Stimulated activated CD8-positive, alpha-beta memory T cell treated with anti-CD3 and anti-CD28 coated beads, Interleukin-7, amount 100 ng/mL, for 4 hours (primary cell): ENCODE data around the gene LGALS3BP.

Experiments used
- DNase-seq, 2 donors: peaks; one replicate each; pipeline ENCODE4 v3.0.0-alpha.2; 2020; ENCODE audit warnings: low read depth in 2 of 2

Gene LGALS3BP

DNA sequence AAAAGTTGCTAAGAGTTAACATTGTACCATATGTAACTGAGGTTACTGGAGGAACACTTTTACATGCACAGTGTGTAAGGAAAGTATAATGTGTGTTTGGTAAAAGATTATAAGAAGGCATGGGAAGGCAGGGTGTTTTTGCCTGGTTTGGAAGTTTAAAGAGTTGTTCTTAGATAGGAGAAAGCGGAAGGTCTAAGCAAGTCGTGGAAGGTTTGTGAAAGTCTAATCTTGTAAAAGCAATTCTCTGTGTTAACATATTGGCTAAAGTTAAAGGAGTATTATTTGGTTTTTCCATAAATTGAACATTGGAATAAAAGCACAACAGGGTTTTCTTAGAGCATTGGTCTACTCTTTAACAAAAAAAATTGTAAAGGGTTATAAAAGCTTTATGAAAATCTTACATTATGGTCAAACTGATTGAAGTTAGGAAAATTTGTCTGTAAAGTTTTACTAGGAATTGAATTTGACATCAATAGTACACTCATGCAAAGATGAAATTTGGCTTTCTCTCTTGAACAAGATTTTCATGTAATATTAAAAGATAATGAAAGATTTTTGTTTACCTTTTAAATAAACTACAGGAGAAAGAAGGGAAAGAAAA, 34.5 kb upstream of the LGALS3BP start:
- no peak for DNase-seq

GRCh38 chr17:79012563-79013134, 32.9 kb upstream of the LGALS3BP start:
- no peak for DNase-seq

DNA sequence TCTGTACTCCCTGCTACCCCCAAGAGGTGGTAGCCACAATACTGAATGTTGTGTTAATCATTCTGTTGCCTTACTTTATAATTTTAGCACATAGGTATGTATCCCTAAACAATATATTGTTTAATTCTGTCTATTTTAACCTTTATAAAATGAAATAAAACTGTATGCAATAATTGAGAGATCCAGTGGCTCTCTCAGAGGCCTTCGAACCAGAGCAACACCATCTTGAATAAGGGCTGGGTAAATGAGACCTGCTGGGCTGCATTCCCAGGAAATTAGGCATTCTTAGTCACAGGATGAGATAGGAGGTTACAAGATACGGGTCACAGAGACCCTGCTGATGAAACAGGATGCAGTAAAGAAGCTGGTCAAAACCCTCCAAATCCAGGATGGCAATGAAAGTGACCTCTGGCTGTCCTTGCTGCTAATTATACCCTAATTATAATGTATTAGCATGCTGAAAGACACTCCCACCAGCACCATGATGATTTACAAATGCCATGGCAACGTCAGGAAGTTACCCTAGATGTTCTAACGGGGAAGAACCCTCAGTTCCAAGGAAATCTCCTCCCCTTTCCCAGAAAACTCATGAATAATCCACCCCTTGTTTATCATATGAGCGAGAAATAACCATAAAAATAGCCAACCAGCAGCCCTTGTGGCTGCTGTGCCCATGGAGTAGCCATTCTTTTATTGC, 31.9 kb upstream of the LGALS3BP start:
- DNase-seq, result no peak

DNA sequence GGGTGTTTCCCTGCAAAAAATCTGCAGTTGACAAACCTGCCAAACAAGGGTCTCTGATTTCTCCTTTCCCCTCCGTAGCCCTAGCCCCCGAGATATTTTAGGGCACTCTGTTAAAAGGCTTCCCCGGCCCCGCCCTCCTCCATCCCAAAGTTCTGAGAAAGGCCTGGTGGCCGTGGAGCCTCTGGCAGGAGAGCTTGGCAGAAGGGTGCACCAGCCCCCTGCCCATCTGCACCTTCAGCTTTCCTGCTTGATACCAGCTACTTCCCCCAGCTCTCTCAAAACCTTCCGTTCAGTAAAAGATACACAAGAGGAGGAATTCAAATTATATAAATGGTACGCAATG, 30.6 kb upstream of the LGALS3BP start:
- DNase-seq, result no peak

GRCh38 chr17:79009397-79010303, 29.9 kb upstream of the LGALS3BP start, which contains the start of gene CANT1:
Gene CANT1, minus strand, starts transcription at chr17:79009764. Its CDS starts 12,142 bp downstream, at chr17:78997622.
- peak; percentile 55 to 81 for DNase-seq

DNA sequence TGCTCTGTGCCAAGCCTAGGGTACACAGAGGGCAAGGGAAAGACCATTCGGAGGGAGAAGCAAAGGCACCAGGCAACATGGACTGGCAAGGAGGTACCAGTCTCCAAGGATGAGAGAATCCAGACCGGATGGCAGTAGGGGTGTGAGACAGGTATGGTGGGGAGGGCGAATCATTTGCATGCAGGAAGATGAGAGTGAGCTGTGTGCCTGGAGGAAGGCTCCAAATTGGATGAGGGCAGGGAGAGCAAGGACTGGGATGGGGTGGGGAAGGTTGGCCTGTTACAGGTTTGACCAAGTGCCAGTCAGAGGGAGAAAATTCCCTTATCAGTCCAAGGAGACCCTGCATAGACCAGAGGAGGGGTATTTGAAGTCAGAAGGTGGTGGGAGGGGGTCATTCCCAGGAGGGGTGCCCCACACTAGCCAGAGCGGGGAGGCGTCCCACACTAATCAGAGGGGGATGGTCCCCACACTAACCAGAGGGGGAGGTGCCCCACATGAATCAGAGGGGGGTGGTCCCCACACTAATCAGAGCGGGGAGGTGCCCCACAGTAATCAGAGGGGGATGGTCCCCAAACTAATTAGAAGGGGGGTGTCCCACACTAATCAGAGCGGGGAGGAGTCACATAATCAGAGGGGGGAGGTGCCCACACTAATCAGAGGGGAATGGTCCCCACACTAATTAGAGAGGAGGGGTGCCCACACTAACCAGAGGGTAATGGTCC, 29.1 kb upstream of the LGALS3BP start:
- no peak for DNase-seq

DNA sequence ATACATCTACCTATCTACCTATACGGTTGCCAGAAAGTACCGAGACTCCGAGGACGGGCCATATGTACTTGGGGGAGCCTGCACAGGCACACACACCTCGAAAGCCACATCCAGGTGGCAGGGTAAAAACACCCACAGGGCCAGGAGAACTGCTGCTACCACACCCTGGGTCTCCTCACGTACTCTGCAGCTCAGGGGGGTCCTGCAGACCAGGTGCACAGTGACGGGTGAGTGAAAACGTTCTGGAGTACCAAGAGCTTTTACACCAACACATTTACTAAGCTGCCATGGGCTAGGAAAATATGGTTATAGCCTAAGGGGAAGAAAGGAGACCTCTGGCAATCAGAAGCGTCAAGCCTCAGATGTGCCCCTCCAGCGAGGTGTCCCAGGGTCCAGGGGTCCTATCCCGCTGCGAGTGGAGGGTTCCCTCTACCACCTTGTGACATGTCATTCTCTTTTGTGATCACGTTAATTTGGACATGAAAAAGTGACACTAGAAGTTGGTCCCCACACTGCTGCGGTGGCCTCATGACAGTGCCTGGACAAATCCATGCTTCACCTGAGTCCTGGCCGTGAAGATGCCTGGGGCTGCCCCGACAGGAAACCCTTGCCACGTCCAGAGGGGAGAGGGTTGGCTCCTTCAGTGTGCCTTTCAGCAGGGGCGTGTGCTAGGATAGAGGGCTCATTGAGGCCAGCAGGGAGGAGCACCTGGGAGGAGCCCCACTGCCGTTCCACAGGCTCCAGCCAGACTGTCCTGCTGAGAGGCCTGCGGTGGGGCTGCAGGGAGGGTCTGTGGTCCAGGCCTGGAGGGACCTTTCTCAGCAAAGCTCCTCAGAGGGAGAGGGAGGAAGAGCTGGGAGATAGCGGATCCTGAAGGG, 28.0 kb upstream of the LGALS3BP start:
- no peak for DNase-seq

- DNase-seq, result no peak
Observed at GRCh38 chr17:79006794-79007503, 27.2 kb upstream of the LGALS3BP start.

GRCh38 chr17:79006046-79006445, 26.3 kb upstream of the LGALS3BP start:
- DNase-seq, result no peak

- no peak for DNase-seq
Observed at GRCh38 chr17:79005063-79005861, 25.5 kb upstream of the LGALS3BP start.

DNA sequence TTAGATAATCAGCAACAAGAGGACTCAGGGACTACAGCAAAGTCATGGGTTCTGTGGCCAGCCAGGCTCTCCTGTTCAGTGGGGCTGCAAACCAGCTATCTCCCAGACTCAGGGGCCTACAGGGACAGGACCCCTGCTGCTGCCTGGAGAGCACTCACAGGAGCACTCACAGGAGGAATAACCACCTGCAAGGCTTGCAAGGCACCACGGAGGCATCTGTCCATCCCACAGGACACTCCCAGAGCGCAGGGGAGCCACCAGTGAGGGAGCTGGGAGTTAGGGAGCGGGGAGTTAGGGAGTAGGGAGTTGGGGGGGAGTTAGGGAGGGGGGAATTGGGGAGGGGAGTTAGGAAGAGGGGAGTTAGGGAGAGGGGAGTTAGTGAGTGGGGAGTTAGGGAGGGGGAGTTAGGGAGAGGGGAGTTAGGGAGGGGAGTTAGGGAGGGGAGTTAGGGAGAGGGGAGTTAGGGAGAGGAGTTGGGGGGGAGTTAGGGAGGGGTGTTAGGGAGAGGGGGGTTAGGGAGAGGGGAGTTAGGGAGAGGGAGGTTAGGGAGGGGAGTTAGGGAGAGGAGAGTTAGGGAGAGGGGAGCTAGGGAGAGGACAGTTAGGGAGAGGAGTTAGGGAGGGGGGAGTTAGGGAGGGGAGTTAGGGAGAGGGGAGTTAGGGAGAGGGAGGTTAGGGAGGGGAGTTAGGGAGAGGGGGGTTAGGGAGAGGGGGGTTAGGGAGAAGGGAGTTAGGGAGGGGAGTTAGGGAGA, 24.1 kb upstream of the LGALS3BP start:
- DNase-seq, result no peak

- no peak for DNase-seq
Observed at GRCh38 chr17:79002796-79003593, 23.3 kb upstream of the LGALS3BP start.

DNA sequence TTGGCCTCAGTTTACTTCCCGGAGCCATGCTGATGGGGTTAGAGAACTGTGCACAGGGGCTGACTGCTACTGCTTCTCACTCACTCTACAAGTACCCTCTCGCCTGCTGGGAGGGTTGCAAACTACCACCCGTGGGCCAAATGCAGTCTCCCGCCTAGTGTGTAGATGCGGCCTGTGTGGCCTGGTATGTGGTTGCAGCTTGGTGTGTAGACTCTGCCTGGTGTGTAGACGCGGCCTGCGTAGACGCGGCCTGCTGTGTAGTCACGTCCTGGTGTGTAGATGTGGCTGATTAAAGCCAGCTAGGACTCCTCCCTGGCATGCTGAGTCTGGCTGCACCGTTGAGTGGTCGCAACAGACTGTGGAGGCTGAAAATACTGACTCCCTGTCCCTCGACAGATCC, 22.6 kb upstream of the LGALS3BP start:
- DNase-seq, result no peak

- DNase-seq, result no peak
Observed at GRCh38 chr17:79001190-79002020, 21.7 kb upstream of the LGALS3BP start.

DNA sequence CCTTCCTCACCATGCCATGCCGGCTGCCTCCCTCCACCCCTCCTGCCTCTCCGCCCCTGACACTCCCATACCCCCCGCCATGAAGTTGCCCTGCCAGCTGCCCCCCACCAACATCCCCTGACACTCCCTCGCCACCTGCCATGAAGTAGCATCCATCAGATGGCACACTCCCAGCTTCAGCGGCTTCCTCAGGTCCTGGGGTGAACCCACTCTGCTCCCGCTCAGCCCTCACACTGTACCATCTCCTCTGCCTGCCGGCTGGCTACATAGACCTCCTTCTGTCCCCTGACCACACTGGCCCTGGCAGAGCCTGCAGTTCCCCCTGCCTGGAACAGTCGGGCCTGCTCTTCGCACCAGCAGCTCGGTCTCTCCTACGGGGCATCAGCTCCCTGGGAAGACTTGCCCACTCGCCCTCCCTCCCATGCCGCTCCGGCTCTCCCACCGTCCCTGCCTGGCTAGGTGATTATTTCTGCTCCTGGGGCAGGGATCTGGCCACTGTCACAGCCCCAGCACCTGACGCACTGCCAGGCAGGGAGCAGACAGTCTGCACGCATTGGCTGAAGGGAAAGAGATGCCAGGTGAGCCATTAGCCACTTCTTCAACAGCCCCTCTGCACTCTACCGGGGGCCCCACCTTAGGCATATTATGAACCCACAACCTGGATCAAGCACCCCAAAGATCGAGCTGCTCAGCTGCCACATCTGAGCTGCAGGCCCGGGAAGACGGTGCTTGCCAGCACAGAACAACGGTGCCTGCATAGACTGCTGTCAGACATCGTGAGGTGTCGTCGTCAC, 20.9 kb upstream of the LGALS3BP start:
- no peak for DNase-seq

GRCh38 chr17:78999947-79000395, 20.2 kb upstream of the LGALS3BP start:
- DNase-seq, result no peak
